Spleen (tissue), 7 donors: Measurements from ENCODE around the gene DRD4.

Experiments used
- CTCF ChIP-seq, 11 experiments: fragments of 200-600 bp in 7 of 11; fragments of 450-650 bp in 4 of 11; sonication (generic) in 4 of 11; IDR thresholded peaks in 8 of 11; conservative IDR thresholded peaks in 3 of 11; 1 replicate in 7 of 11; 2 replicates in 4 of 11; pipeline versions ENCODE4 v1.4.0 to v1.8.0; 2016 to 2021; ENCODE audit warnings: antibody characterized with exemption in 11 of 11, inconsistent platforms in 4 of 11, mild to moderate bottlenecking in 1 of 11
- POLR2A ChIP-seq, 3 donors: fragments of 450-650 bp; IDR thresholded peaks; one replicate each; pipeline ENCODE4 v1.5.1; 2017; ENCODE audit warnings: antibody characterized with exemption in 3 of 3, mild to moderate bottlenecking in 1 of 3
- donor health status: DM: no; HTN: no; CAD: no; lungs with moderate emphysema.
- donor health status: DM: no; HTN: no; CAD: no.
- donor health status: DM: no; HTN: no; CAD: no.

GRCh38 chr11:689625-690024 is 52.6 kb downstream of the DRD4 start:
- no peak for TF ChIP-seq CTCF (IDR thresholded peaks at IDR 0.05 in 8 of 11, conservative IDR thresholded peaks at IDR 0.05 in 3 of 11)
- no peak for TF ChIP-seq POLR2A (IDR thresholded peaks at IDR 0.05)
